T-cell (primary cell): ENCODE measurements around the gene TMEM235. TPM values are rescaled to one million over a fixed set of nuclear protein-coding genes. Genes with fewer than 3 reads are reported as not detected.
A peak's percentile ranks its signal among the peaks of the same experiment; 100 is the strongest.

ENCODE experiments used
- ATAC-seq, 4 experiments: fragments of 200-7000 bp in 3 of 4; fragments of 150-1000 bp in 1 of 4; cut with Tn5 transposase; replicated peaks in 1 of 4; 1 replicate in 3 of 4; 2 replicates in 1 of 4; pipeline ENCODE4 v1.10.0; 2021; ENCODE audit warnings: moderate library complexity in 3 of 4, mild to moderate bottlenecking in 2 of 4, moderate number of reproducible peaks in 1 of 4
- CTCF ChIA-PET, 2 donors: fragments of 300-600 bp; sonication (Branson Sonifier 250); formaldehyde crosslinking; loops; one replicate each; lab custom pipeline; 2022; ENCODE audit warnings: antibody characterized with exemption in 2 of 2; lab: Charles Lee
- POLR2A ChIA-PET, 2 donors: fragments of 300-600 bp; sonication (Branson Sonifier 250); formaldehyde crosslinking; loops; one replicate each; lab custom pipeline; 2022; ENCODE audit warnings: antibody characterized with exemption in 2 of 2; lab: Charles Lee
- DNase-seq, 35 experiments: peaks; one replicate each; pipeline versions ENCODE4 v3.0.0 to v3.0.0-alpha.2; 2013 to 2023
- H3K27ac ChIP-seq: one replicate; pipeline ENCODE4 v1.5.1; 2013; ENCODE audit warnings: low read length
- H3K27me3 ChIP-seq, 2 experiments: replicated peaks in 1 of 2; 1 replicate in 1 of 2; 2 replicates in 1 of 2; pipeline versions ENCODE4 v1.6.1 to v1.7.0; 2013; ENCODE audit warnings: low read length in 1 of 2, mixed read lengths in 1 of 2; ENCODE audit not compliant: control insufficient read depth in 2 of 2, insufficient read depth in 2 of 2; ENCODE audit errors: extremely low read depth in 1 of 2
- H3K36me3 ChIP-seq, 2 donors: 1 replicate in 1 of 2; 2 replicates in 1 of 2; pipeline versions ENCODE4 v1.6.1 to v1.7.0; 2013; ENCODE audit warnings: low read length in 1 of 2; ENCODE audit not compliant: control insufficient read depth in 2 of 2, insufficient read depth in 1 of 2; ENCODE audit errors: extremely low read depth in 1 of 2
- H3K4me1 ChIP-seq, 2 experiments: 1 replicate in 1 of 2; 2 replicates in 1 of 2; pipeline versions ENCODE4 v1.6.1 to v1.7.0; 2013; ENCODE audit warnings: low read length in 2 of 2, mixed read lengths in 1 of 2; ENCODE audit not compliant: insufficient read depth in 2 of 2, control insufficient read depth in 1 of 2; ENCODE audit errors: extremely low read depth in 1 of 2
- H3K4me3 ChIP-seq, 2 donors: 1 replicate in 1 of 2; 2 replicates in 1 of 2; pipeline versions ENCODE4 v1.5.1 to v1.7.0; 2013; ENCODE audit warnings: mild to moderate bottlenecking in 2 of 2, low read length in 1 of 2, moderate library complexity in 1 of 2; ENCODE audit not compliant: control insufficient read depth in 1 of 2; ENCODE audit errors: extremely low read depth in 1 of 2
- H3K9me3 ChIP-seq: 2 replicates; pipeline ENCODE4 v1.7.0; 2013
- H3K27ac Mint-ChIP-seq, 2 donors: one replicate each; pipeline ENCODE4 v1.8.0; 2020 to 2021; ENCODE audit warnings: mild to moderate bottlenecking in 2 of 2, mixed read lengths in 2 of 2
- H3K27me3 Mint-ChIP-seq, 2 donors: one replicate each; pipeline ENCODE4 v1.8.0; 2021 to 2022; ENCODE audit warnings: mixed read lengths in 2 of 2
- H3K36me3 Mint-ChIP-seq: one replicate; pipeline ENCODE4 v1.8.0; 2021; ENCODE audit warnings: mixed read lengths
- H3K4me1 Mint-ChIP-seq, 3 donors: one replicate each; pipeline ENCODE4 v1.8.0; 2020 to 2022; ENCODE audit warnings: mixed read lengths in 3 of 3, mild to moderate bottlenecking in 1 of 3
- H3K4me3 Mint-ChIP-seq, 3 donors: one replicate each; pipeline ENCODE4 v1.8.0; 2020 to 2022; ENCODE audit warnings: mild to moderate bottlenecking in 3 of 3, mixed read lengths in 3 of 3, moderate library complexity in 3 of 3
- H3K9me3 Mint-ChIP-seq, 3 donors: one replicate each; pipeline ENCODE4 v1.8.0; 2020 to 2022; ENCODE audit warnings: mixed read lengths in 3 of 3
- WGBS: methylation state at CpG from one replicate; pipeline ENCODE4 v1.1.5; 2013; ENCODE audit warnings: missing lambda C conversion rate; ENCODE audit not compliant: insufficient coverage; 5-methylcytosine and 5-hydroxymethylcytosine counted together
- total RNA-seq, 35 experiments: library from RNA in 6 of 35; stranded (reverse) in 6 of 35; fragments of 120-200 nt in 1 of 35; gene quantifications; one replicate each; pipeline versions ENCODE4 v1.2.1 to v1.2.4 and lab custom pipeline; 2013 to 2026

The TMEM235 gene
- total RNA-seq = not detected
- total RNA-seq (2013) = not detected
- total RNA-seq (lab: John Stamatoyannopoulos, UW) = 0 to 0.08 (median 0) reads per million in 29 experiments

- no peak for DNase-seq
- H3K4me1 Mint-ChIP-seq = peaks cover 16 to 18% (median 16%) of the 10 kb centered on the region in 3 donors
- Histone ChIP-seq H3K9me3 (no peaks in the 10 kb centered on the region), H3K27ac (no peak within 1 kb of the TSS), H3K4me3 (peak within 1 kb of the TSS in 1 of 2 donors; percentile 46), H3K36me3 (no peaks in the 10 kb centered on the region), H3K27me3 (peaks cover 5 to 71% of the 10 kb centered on the region in 2 experiments), H3K4me1 (peaks cover 0 to 20% of the 10 kb centered on the region in 2 experiments)
- peaks cover 26 to 34% of the 10 kb centered on the region in 2 donors for H3K27me3 Mint-ChIP-seq
- 26% methylated on average over 37 of the region's 52 CpGs for WGBS
- no peaks in the 10 kb centered on the region for H3K36me3 Mint-ChIP-seq
- ChIA-PET CTCF (no interaction called here), POLR2A (no interaction called here)
- no peak within 1 kb of the TSS for H3K27ac Mint-ChIP-seq
- peak within 1 kb of the TSS in 1 of 3 donors; percentile 58 for H3K4me3 Mint-ChIP-seq
- H3K9me3 Mint-ChIP-seq = no peaks in the 10 kb centered on the region
- ATAC-seq = no peak
Observed at GRCh38 chr17:78230996-78231935, at the start of gene TMEM235. TSS of gene TMEM235 (plus strand) at chr17:78231631. CDS start at chr17:78232024, 393 bp downstream.

GRCh38 chr17:78182504-78182903, 48.9 kb upstream of the TMEM235 start:
- no peaks in the 10 kb centered on the region for H3K9me3 Mint-ChIP-seq
- Histone ChIP-seq H3K9me3 (no peaks in the 10 kb centered on the region), H3K4me1 (peaks cover 0 to 21% of the 10 kb centered on the region in 2 experiments), H3K27ac (no peak overlapping the region), H3K27me3 (no peaks in the 10 kb centered on the region), H3K4me3 (no peak overlapping the region), H3K36me3 (no peaks in the 10 kb centered on the region)
- no peaks in the 10 kb centered on the region for H3K36me3 Mint-ChIP-seq
- no peak overlapping the region for H3K27ac Mint-ChIP-seq
- POLR2A ChIA-PET = no interaction called here
- 95% methylated on average over 9 of the region's 13 CpGs for WGBS
- CTCF ChIA-PET = no interaction called here
- H3K27me3 Mint-ChIP-seq = no peaks in the 10 kb centered on the region
- no peak for ATAC-seq
- no peak for DNase-seq
- H3K4me1 Mint-ChIP-seq = peaks cover 0 to 17% (median 10%) of the 10 kb centered on the region in 3 donors
- no peak overlapping the region for H3K4me3 Mint-ChIP-seq

- 97% methylated on average over 5 of the region's 12 CpGs for WGBS
- no peak overlapping the region for H3K4me3 ChIP-seq
- Mint-ChIP-seq H3K27ac (no peak overlapping the region), H3K27me3 (no peaks in the 10 kb centered on the region), H3K9me3 (no peaks in the 10 kb centered on the region), H3K36me3 (no peaks in the 10 kb centered on the region), H3K4me3 (no peak overlapping the region), H3K4me1 (peaks cover 0 to 19% (median 13%) of the 10 kb centered on the region in 3 donors)
- H3K27ac ChIP-seq = no peak overlapping the region
- CTCF ChIA-PET = no interaction called here
- H3K36me3 ChIP-seq = no peaks in the 10 kb centered on the region
- H3K27me3 ChIP-seq = no peaks in the 10 kb centered on the region
- no peak for DNase-seq
- ATAC-seq = no peak
- H3K4me1 ChIP-seq = peaks cover 0 to 24% of the 10 kb centered on the region in 2 experiments
- no peaks in the 10 kb centered on the region for H3K9me3 ChIP-seq
- POLR2A ChIA-PET = no interaction called here
Observed at GRCh38 chr17:78183916-78184315, 47.5 kb upstream of the TMEM235 start.

GRCh38 chr17:78184351-78184750, 47.1 kb upstream of the TMEM235 start:
- peaks cover 0 to 19% (median 13%) of the 10 kb centered on the region in 3 donors for H3K4me1 Mint-ChIP-seq
- ATAC-seq = no peak
- Histone ChIP-seq H3K36me3 (no peaks in the 10 kb centered on the region), H3K9me3 (no peaks in the 10 kb centered on the region), H3K27ac (no peak overlapping the region), H3K4me1 (peaks cover 0 to 23% of the 10 kb centered on the region in 2 experiments), H3K4me3 (no peak overlapping the region), H3K27me3 (no peaks in the 10 kb centered on the region)
- ChIA-PET CTCF (no interaction called here), POLR2A (no interaction called here)
- no peaks in the 10 kb centered on the region for H3K9me3 Mint-ChIP-seq
- no peak overlapping the region for H3K4me3 Mint-ChIP-seq
- H3K36me3 Mint-ChIP-seq = no peaks in the 10 kb centered on the region
- WGBS = 96% methylated on average over 8 of the region's 10 CpGs
- no peaks in the 10 kb centered on the region for H3K27me3 Mint-ChIP-seq
- DNase-seq = no peak
- no peak overlapping the region for H3K27ac Mint-ChIP-seq

- H3K27ac Mint-ChIP-seq = peak overlapping the region in 1 of 2 donors; percentile 28
- H3K36me3 Mint-ChIP-seq = no peaks in the 10 kb centered on the region
- CTCF ChIA-PET = no interaction called here
- DNase-seq (no peak), ATAC-seq (no peak)
- WGBS = 91% methylated on average over 6 of the region's 9 CpGs
- no peaks in the 10 kb centered on the region for H3K9me3 Mint-ChIP-seq
- no peaks in the 10 kb centered on the region for H3K27me3 Mint-ChIP-seq
- Histone ChIP-seq H3K27me3 (no peaks in the 10 kb centered on the region), H3K36me3 (no peaks in the 10 kb centered on the region), H3K9me3 (no peaks in the 10 kb centered on the region), H3K4me3 (no peak overlapping the region), H3K27ac (no peak overlapping the region), H3K4me1 (peaks cover 0 to 18% of the 10 kb centered on the region in 2 experiments)
- peak overlapping the region in 1 of 3 donors; percentile 29 for H3K4me3 Mint-ChIP-seq
- POLR2A ChIA-PET = no interaction called here
- peaks cover 0 to 19% (median 13%) of the 10 kb centered on the region in 3 donors for H3K4me1 Mint-ChIP-seq
Observed at GRCh38 chr17:78184868-78185267, 46.6 kb upstream of the TMEM235 start.

GRCh38 chr17:78185981-78186691, 45.3 kb upstream of the TMEM235 start:
- Mint-ChIP-seq H3K36me3 (no peaks in the 10 kb centered on the region), H3K9me3 (no peaks in the 10 kb centered on the region), H3K27ac (peak overlapping the region in 1 of 2 donors; percentile 17), H3K27me3 (no peaks in the 10 kb centered on the region), H3K4me3 (peak overlapping the region; percentile 61 to 64 (median 63)), H3K4me1 (peaks cover 0 to 12% (median 8%) of the 10 kb centered on the region in 3 donors)
- Histone ChIP-seq H3K27me3 (no peaks in the 10 kb centered on the region), H3K4me3 (no peak overlapping the region), H3K27ac (no peak overlapping the region), H3K4me1 (peaks cover 0 to 16% of the 10 kb centered on the region in 2 experiments), H3K9me3 (no peaks in the 10 kb centered on the region), H3K36me3 (no peaks in the 10 kb centered on the region)
- DNase-seq (no peak), ATAC-seq (no peak)
- CTCF ChIA-PET = interaction anchor here (0.6 to 1.0 kb wide), 3 partner anchors 46 to 1808 kb away, joined by 4 to 5 read pairs (median 5); no protein-coding TSS in a partner anchor
- POLR2A ChIA-PET = no interaction called here
- 83% methylated on average over 4 of the region's 10 CpGs for WGBS
